GOT3 (cell line): ENCODE measurements around the gene C11orf71.

Experiments
- DNase-seq: peaks from one replicate; lab custom pipeline; 2025; ENCODE audit warnings: mixed read lengths; lab: John Stamatoyannopoulos, UW

C11orf71 gene, protein sequence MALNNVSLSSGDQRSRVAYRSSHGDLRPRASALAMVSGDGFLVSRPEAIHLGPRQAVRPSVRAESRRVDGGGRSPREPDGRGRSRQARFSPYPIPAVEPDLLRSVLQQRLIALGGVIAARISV

DNA sequence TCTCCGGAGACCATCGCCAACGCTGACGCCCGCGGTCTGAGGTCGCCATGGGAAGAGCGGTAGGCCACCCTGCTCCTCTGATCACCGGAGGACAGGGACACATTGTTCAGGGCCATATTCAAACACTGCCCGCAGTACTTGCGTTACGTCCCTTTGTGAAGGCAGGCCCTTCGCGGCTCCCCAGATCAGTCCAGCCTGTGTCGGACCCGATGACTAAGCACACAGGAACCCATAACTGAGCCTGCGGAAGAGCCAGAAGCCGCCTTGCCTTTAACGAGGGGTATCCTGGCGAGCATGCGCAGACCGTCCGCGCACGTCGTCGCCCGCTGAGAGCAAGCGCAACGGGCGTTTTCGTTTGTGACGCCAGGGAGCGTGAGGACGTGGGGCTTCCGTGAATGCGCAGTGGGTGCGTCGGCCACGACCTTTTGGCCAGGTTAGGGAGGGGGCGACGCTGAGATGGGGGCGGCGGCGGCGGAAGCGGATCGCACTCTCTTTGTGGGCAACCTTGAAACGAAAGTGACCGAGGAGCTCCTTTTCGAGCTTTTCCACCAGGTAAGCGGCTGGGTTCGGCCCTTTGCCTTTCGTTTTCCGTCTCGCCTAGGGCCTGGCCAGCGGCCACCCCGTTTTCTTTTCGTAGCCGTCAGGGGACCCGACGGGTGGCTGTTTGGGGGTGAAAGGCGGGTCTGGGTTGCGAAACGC, at the start of gene C11orf71, which contains the start of gene RBM7:
TSS of gene C11orf71 (minus strand) at position 296 of the 699 bp plus-strand sequence. CDS start at position 116, 180 bp downstream.
TSS of gene RBM7 (plus strand) at position 451 of the 699 bp plus-strand sequence. CDS start at position 457, 6 bp downstream.
- DNase-seq: peak; percentile 71

DNA sequence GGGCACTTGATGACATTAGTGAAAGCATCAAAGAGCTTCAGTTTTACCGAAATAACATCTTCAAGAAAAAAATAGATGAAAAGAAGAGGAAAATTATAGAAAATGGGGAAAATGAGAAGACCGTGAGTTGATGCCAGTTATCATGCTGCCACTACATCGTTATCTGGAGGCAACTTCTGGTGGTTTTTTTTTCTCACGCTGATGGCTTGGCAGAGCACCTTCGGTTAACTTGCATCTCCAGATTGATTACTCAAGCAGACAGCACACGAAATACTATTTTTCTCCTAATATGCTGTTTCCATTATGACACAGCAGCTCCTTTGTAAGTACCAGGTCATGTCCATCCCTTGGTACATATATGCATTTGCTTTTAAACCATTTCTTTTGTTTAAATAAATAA, 49.5 kb upstream of the C11orf71 start:
- DNase-seq: no peak

DNA sequence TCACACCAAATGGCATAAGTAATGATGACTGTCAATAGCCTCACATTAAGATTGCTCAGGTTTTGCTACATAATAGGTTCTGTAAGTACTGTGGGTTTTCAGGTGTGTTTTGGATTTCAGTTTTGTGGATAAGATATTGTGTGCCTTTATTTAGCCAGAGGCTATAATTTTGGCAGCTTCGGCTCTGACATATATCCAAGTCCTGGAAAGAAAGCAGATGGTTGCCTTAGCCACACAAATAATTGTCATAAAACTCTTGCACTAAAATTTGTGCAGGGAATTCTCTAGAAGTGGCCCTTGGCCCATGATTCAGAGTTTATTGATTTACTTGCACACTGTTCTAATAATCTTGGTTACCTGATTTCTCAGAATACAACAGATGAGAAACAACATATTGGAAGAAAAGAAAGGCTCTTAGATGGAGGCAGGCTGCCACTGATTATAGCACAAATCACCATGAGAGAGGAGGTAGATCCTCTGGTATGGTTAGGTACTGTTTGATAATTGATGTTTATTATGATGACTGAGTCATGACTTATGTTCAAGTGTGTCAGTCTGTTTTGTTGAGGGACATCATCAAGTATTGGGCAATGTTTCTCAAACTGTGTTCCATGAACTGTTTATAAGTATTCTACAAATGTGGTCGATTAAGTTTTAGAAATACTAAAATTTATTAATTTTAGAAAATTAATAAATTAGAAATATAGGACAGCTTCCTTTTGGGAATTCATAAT, 48.6 kb upstream of the C11orf71 start:
- no peak for DNase-seq

DNA sequence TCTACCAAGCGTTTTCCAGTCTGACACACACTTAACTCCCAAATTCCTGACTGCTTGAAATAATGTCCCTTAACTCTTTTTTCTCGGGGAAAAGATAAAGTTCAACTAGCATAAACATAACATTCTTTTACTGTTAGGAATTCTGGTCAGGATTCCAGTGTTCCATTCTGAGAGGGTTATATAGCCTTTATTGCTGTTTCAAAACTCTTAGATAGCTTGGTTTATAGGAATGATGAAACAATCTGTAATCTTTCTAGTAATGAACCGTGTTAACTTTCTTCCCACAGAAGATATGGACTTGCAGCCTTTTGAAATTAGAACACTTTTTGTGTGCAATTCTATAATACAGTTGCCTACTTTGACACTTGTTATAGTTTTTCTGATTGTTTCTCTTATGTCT, 47.6 kb upstream of the C11orf71 start:
- DNase-seq: no peak

DNA sequence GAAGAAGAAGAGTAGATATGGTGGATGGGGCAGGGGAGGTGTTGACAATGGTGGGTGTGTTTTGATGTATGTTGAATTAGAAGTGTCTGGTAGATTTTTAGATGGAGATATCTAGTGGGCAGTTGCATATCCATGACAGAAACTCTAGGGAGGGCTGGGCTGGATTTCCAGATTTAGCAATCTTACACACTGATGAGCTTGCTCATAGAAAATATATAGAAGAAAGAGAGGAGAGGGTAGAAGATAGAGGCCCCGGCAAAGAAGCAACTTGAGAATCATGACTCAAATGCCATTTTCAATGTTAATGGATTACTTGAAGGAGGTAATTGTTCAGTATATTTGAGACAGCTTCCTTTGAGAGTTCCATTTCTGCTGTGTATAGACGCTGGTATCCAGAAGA, 47.1 kb upstream of the C11orf71 start:
- DNase-seq: no peak

DNA sequence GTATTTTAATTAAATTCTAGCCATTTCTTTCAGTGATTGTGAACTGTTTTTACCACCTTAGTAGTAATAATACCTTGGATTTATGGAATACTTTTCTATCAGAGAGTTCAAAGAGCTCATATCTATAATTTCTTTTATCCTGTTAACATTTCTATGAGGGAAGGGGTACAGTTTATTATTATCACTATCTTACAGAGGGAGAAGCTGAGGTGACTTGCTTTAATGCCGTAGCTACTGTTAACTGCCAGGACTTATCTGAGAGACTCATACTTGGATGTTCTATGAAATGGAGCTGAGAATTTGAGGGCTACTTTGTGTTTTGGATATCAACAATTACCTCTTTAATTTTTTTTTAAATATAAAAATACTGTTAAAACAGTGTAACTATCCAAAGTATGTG, 42.2 kb upstream of the C11orf71 start:
- no peak for DNase-seq

DNA sequence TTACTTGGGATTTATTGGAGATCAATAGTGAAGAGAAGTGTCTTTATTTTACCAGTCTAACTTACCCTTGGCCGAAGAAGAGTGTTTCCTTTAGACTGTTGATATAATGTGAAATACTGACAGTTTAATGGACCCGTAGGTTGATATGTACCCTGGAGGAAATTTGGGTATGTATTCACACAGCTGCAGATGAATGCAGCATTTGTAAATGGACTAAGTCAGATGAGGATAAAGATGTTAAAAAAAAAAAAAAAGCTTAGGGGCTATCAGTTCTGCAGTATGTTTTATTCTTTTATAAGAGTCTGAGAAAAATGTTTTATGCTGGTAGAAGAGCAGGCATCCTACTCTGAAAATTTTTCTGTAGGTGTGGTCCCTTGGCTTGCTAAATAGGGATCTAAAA, 41.6 kb upstream of the C11orf71 start:
- no peak for DNase-seq

DNA sequence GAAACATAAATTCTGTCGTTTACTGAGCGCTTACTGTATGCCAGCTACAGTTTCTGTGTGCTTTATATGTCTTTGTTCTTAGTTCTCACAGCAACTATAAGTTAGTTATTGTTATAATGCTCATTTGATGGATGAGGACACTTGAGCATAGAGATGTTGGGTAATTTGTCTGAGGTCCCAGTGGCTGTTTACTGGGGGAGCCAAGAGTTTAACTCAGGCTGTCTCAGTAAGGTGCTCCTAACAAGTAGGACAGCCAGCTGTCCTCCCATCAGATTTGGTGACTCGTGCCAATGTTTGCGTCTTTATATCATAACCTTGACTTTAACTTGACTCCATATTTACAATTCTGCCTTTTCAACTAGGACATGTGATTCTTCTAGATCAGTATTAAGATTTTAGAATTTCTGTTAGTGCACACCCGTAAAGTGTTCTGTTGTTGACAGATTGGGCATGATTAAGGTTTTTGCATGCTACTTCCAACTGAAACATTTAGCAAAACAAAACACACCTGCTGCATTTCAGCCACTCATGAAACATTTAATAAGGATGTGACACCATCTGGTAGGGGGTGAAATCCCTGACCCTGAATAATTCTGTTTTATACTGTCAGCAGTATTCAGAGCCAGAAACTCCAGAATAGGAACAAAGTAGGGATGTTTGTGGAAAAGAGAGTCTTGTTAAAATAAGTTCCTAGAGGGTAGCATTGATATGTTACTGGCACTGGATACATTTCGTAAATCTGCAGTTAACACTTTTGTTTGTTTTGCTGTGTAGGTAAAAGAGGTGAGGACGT, 40.9 kb upstream of the C11orf71 start:
- DNase-seq: no peak

DNA sequence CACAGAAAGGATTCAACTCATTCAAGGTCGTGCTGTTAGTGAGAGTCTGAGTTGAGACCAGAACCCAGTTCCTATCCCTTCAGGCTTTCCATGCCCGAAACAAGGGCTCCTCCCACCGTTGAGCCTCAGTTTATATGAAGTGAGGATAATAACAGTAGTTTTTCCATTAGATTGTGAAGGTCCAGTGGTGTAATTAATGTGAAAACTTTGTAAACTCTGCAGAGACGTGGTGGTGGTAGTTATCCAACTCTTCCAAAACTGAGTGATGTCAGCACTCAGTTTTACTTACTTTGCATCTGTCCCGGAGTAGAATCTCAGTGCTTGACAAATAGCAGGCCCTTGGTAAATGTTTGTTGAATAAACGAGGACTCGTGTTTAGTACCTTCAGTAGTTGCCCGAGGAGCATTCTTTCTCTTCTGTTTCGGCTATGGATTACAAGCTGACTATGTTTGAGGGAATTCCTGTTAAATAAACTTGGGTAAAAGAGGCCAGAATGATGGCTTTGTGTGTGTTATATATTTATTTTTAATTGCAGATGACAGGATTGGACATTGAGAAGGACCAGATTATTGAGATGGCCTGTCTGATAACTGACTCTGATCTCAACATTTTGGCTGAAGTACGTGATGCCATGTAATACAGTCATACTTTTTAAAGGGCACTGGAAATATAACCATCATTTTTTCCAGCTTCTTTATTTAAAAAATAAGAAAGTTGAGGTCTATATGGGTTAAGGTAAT, 40.0 kb upstream of the C11orf71 start:
- DNase-seq: no peak

DNA sequence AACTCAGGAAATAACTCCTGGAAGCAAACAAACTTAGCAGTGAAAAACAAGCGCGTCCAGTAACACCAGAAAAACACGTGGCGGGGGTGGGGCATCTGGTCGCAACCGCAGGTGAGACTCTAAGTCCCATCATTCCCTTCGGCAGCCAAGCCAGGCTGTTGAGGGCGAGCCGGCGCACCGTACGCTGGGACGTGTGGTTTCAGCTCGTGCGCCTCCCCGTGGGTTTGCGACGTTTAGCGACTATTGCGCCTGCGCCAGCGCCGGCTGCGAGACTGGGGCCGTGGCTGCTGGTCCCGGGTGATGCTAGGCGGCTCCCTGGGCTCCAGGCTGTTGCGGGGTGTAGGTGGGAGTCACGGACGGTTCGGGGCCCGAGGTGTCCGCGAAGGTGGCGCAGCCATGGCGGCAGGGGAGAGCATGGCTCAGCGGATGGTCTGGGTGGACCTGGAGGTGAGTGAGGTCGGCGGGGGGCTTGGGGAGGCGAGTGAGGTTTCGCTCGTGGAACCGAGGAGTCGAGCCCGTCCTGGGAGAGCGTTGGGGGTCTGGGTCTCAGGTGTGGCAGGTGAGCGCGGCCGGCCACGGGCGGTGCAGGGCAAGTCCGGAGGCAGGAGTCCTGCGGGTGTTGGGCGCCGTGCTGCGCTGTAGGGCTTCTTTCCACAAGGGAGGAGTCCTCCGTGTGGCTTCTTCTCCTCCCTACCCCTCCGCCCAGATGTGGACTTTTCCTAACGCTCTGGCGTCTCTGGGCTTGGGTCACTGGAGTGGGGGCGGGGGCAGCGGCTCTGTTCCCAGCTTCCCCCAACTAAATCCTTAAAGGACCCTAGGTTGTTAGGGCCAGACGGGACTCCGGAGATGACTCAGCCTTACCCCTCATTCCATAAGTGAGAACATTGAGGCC, 39.2 kb upstream of the C11orf71 start, which contains the start of gene REXO2:
TSS of gene REXO2 (plus strand) at position 239 of the 892 bp plus-strand sequence. CDS start at position 301, 62 bp downstream.
- peak; percentile 43 for DNase-seq

DNA sequence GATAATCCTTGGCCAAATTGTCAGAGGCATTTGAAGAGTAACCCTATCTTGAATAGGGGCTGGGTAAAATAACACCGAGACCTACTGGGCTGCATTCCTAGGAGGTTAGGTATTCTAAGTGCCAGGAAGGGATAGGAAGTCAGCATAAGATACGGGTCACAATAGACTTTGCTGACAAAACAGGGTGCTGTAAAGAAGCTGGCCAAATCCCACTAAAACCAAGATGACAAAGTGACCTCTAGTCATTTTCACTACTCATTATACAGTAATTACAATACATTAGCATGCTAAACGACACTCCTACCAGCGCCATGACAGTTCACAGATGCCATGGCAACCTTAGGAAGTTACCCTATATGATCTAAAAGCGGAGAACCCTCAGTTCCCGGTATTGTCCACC, 38.0 kb upstream of the C11orf71 start:
- no peak for DNase-seq

DNA sequence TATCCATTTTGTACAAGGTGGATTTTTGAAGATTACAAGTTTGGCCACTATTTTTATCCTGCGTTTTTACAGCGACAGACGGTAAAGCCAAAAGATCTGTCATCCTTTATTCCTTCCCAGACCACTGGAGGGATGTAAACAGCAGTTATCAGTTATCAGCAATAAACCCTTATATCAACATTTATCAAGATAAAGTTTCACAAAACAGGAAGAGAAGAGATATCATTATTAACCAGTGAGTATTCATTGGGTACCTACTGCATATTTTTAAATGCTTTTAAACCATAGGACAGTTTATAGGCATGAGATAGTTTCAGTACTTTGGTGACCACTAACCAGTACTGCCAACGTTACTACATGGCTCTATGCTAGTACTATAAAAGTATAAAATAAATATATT, 33.1 kb upstream of the C11orf71 start:
- no peak for DNase-seq

DNA sequence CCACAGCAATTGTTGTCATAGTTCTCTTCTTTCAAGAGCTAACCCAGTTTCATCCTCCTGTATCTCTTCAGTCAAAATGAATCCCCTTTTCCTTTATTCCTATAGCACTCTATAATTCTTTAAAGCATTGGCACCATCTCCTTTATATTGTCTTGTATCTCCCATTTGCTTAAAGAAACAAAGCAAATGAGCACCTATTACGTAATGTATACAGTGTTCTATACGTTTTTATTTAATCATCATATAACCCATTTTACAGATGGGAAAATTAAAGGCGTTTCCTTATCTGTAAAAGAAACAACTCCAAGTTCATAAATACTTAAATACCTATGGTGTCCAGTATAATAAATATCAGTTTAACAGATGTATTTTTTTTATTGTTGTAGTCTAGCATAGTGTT, 32.6 kb upstream of the C11orf71 start:
- DNase-seq: no peak

DNA sequence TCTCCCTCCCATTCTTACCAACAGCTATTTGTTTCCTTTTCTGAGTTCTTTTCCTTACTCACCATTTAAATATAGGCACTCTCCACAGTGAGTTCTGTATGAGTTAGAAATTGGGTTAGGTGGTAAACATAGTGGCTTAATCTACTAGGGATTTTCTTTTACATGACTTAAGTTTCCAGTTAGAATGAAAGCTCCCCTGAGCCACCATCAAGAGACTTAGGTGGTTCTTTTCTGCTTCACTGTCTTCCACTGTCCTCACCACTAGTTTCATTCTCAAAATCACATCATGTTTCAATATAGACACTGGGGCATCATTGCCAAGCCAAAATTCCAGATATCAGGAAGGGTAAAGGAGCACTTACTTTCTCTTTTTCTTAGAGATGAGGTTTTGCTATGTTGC, 30.0 kb upstream of the C11orf71 start:
- DNase-seq: no peak

DNA sequence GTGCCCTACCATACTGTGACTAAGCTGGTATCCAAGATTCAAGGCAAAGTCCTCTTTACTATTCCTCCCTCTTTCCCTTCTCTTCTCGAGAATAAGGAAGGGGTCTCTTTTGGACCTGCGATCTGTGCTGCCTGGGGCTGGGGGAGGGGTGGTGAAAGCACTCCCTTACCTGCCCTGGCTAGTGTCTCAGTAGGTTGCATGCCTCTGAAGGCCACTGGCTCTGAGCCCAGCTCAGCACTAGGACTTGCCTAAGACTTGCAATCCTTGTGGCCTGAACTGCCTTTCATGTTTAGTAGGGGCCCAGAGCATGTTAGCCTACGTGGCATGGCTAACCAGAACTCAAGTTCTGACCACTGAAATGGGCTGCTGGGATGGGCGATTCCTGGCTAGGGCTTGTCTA, 26.0 kb upstream of the C11orf71 start:
- no peak for DNase-seq

DNA sequence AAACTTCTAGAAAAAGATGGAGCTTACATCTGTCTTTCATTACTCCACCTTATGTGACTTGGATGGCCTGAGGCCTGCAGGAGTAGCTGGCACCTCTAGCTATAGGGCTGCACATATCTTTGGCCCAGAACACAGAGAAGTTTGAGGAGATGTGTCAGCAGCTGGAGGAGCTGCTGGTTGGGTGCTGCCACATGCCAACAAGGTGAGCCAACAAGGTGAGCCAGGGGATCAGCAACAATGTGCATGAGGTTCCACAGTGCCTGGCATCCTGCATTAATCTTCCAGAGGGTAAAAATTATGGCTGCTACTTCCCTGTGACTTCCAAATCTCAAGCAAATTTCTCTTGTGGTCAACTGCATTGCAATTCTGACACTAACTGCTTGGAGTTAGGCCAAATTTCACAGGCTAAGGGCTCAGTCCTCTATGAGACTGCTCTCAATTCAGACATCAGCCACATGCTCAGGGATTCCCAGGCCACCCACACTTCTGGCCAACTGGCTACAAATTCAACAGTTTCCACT, 16.2 kb upstream of the C11orf71 start:
- no peak for DNase-seq

DNA sequence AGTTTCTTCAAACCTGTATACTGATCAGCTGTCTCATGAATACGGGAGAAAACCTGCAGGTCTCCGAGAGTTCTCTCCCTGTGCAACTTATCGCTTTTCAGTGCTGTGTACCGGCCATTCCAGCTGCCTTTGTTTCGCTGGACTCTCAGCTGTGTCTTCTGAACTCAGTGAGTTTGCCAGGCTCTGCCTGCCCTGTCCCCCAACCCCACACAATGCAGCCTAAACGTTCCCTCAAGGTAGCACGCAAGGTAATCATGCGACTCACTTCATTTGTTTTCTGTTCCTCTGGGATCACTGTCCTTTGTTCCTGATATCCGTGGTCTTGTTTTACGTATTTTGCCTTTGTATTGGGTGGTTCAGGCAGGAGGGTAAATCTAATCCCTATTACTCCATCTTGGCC, 13.6 kb upstream of the C11orf71 start:
- DNase-seq: no peak

DNA sequence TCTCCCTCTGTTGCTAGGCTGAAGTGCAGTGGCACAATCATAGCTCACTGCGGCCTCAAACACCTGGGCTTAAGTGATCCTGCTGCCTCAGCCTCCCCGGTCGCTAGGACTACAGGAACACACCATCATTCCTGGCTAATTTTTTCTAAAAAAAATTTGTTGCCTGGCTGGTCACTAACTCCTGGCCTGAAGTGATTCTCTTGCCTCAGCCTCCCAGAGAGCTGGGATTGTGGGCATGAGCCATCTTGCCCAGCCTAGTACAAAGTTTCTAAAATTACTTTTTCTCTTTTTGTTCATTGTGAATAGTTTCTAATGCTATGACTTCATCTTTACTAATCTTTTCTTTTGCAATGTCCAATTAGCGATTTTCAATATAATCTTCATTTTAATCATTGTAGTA, 12.6 kb upstream of the C11orf71 start:
- DNase-seq: no peak

DNA sequence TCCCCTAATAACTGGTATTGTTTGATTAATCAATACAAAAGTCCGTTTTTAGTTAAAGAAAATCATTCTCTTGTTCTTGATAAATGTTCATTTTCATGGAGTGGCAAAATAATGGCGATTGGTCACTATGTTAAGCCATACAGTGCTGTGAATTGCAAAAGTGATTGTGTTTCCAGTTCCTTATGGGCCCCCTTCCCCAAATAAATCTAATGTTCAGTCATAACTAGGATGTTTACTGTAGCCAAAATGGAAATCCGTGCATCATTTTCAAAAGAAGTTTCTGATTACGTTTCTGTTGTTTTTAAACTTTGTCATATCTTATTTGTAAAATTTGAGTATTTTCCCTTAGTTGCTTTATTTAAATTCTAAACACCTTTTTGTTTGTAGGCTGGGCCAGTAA, 1.0 kb upstream of the C11orf71 start:
- no peak for DNase-seq

DNA sequence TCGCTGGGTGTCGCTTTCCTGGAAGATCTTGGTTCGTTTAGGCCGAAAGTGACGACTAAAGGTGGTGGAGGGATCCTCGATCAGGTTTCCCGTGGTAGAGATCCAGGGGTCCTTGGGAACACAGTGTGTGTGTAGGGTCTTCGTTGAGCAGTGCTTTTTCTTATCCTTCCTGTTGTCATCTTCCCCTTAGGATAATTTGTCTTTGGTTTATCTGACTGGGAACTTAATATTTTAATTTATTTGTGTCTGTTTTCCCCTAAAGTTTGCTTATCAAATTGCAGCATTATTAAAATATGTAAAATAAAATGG, 558 bp upstream of the C11orf71 start:
- DNase-seq: no peak
